IPS-18c (cell line): Measurements from ENCODE around the gene SPANXN3.
"Not testable (repeated sequence)": the region's sequence is repeated elsewhere in the genome, so short reads cannot be mapped to it uniquely, and the experiment has no call there.

Source experiments
- H3K4me3 ChIP-seq: 2 replicates; pipeline ENCODE4 v1.7.0; 2013; ENCODE audit warnings: low read depth, mild to moderate bottlenecking, low read length, moderate library complexity; ENCODE audit not compliant: insufficient read depth
- H3K9me3 ChIP-seq: one replicate; pipeline ENCODE4 v1.6.1; 2013; ENCODE audit warnings: mild to moderate bottlenecking, low read length, moderate library complexity; ENCODE audit not compliant: control insufficient read depth, insufficient read depth

The SPANXN3 gene

GRCh38 chrX:143517375-143517774 lies at the start of gene SPANXN3:
SPANXN3 (minus strand) TSS chrX:143517475; CDS start chrX:143517391, 84 bp downstream.
- H3K9me3 ChIP-seq: not testable (repeated sequence)

GRCh38 chrX:143536176-143536575 lies 18.9 kb upstream of the SPANXN3 start:
- H3K9me3 ChIP-seq: peaks cover 5% of the 10 kb centered on the region
- H3K4me3 ChIP-seq: no peak overlapping the region

More at GRCh38 chrX:143517375-143517774, at the start of gene SPANXN3:
- H3K4me3 ChIP-seq: not testable (repeated sequence)

- H3K9me3 ChIP-seq, H3K4me3 ChIP-seq: not testable (repeated sequence)
Observed at GRCh38 chrX:143502196-143502595, 15.1 kb downstream of the SPANXN3 start.

GRCh38 chrX:143500751-143501150 lies 16.5 kb downstream of the SPANXN3 start:
- Histone ChIP-seq H3K4me3 (no peak overlapping the region), H3K9me3 (peaks cover 5% of the 10 kb centered on the region)

- H3K9me3 ChIP-seq: peaks cover 4% of the 10 kb centered on the region
- no peak overlapping the region for H3K4me3 ChIP-seq
Observed at GRCh38 chrX:143486105-143486504, 31.2 kb downstream of the SPANXN3 start.

GRCh38 chrX:143476751-143477150 lies 40.5 kb downstream of the SPANXN3 start:
- H3K9me3 ChIP-seq: peaks cover 5% of the 10 kb centered on the region
- no peak overlapping the region for H3K4me3 ChIP-seq

GRCh38 chrX:143472347-143472938 lies 44.8 kb downstream of the SPANXN3 start:
- H3K9me3 ChIP-seq: peaks cover 10% of the 10 kb centered on the region

GRCh38 chrX:143466130-143466529 lies 51.1 kb downstream of the SPANXN3 start:
- no peak overlapping the region for H3K4me3 ChIP-seq

More at GRCh38 chrX:143472347-143472938, 44.8 kb downstream of the SPANXN3 start:
- no peak overlapping the region for H3K4me3 ChIP-seq

GRCh38 chrX:143462696-143463095 lies 54.6 kb downstream of the SPANXN3 start:
- H3K9me3 ChIP-seq: peaks cover 2% of the 10 kb centered on the region
- H3K4me3 ChIP-seq: no peak overlapping the region

More at GRCh38 chrX:143466130-143466529, 51.1 kb downstream of the SPANXN3 start:
- peaks cover 6% of the 10 kb centered on the region for H3K9me3 ChIP-seq

GRCh38 chrX:143461606-143462005 lies 55.7 kb downstream of the SPANXN3 start:
- Histone ChIP-seq H3K9me3 (peaks cover 2% of the 10 kb centered on the region), H3K4me3 (no peak overlapping the region)
